ENCODE data around the gene EPHA8. TPM values are rescaled to one million over a fixed set of nuclear protein-coding genes. Genes with fewer than 3 reads are reported as not detected.

The EPHA8 gene
- total and polyA plus RNA-seq, 2 experiments from 2014 or later: not detected

- H3K4me2 ChIP-seq (ENCODE audit: unreplicated experiment): no peak overlapping the region
- 30 to 40% methylated on average over 2 of the region's 2 CpGs for WGBS, 2 experiments (ENCODE audit: low coverage in 1 of 2, low lambda C conversion rate in 2 of 2, missing lambda C conversion rate in 2 of 2)
- no peak overlapping the region for H3K9ac ChIP-seq
- no peak for DNase-seq
- H3K4me3 ChIP-seq: no peak overlapping the region
- H3K27ac ChIP-seq: no peak overlapping the region
- H3F3A ChIP-seq (ENCODE audit: insufficient read depth): no peaks in the 10 kb centered on the region
- H3K9me2 ChIP-seq (ENCODE audit: insufficient read depth): no peaks in the 10 kb centered on the region
- no peaks in the 10 kb centered on the region for H3K79me2 ChIP-seq (ENCODE audit: insufficient read depth)
- H4K20me1 ChIP-seq (ENCODE audit: insufficient read depth): no peaks in the 10 kb centered on the region
- H3K36me3 ChIP-seq (ENCODE audit: low read depth): no peaks in the 10 kb centered on the region
- H3K4me1 ChIP-seq (ENCODE audit: insufficient read depth): no peaks in the 10 kb centered on the region
- in situ Hi-C loops (cut with MboI): no loop called here
- no peaks in the 10 kb centered on the region for H3K9me3 ChIP-seq (ENCODE audit: low read depth)
- peaks cover 72% of the 10 kb centered on the region for H3K27me3 ChIP-seq (replicated peaks; ENCODE audit: insufficient read depth)
- TF ChIP-seq EZH2 (IDR thresholded peaks at IDR 0.05; ENCODE audit: insufficient read depth, poor library complexity, severe bottlenecking) (no peak), EZH2phosphoT487 (IDR thresholded peaks at IDR 0.05; ENCODE audit: insufficient read depth, low read depth) (no peak)
- H2AFZ ChIP-seq: no peak overlapping the region
Observed at GRCh38 chr1:22629886-22630285, 66.6 kb downstream of the EPHA8 start.

- H3K27me3 ChIP-seq (replicated peaks; ENCODE audit: insufficient read depth): peaks cover 54% of the 10 kb centered on the region
- in situ Hi-C loops (cut with MboI): no loop called here
Observed at GRCh38 chr1:22633697-22634463, 70.6 kb downstream of the EPHA8 start.

GRCh38 chr1:22635436-22635835, 72.1 kb downstream of the EPHA8 start:
- no peak for DNase-seq
- WGBS, 2 experiments (ENCODE audit: low coverage in 1 of 2, low lambda C conversion rate in 2 of 2, missing lambda C conversion rate in 2 of 2): 27 to 36% methylated on average over 5 to 7 of the region's 7 CpGs
- TF ChIP-seq EZH2 (IDR thresholded peaks at IDR 0.05; ENCODE audit: insufficient read depth, poor library complexity, severe bottlenecking) (no peak), EZH2phosphoT487 (IDR thresholded peaks at IDR 0.05; ENCODE audit: insufficient read depth, low read depth) (no peak)

More at GRCh38 chr1:22633697-22634463, 70.6 kb downstream of the EPHA8 start:
- no peak overlapping the region for H2AFZ ChIP-seq
- no peak overlapping the region for H3K4me3 ChIP-seq
- H3K9ac ChIP-seq: no peak overlapping the region
- TF ChIP-seq EZH2 (IDR thresholded peaks at IDR 0.05; ENCODE audit: insufficient read depth, poor library complexity, severe bottlenecking) (no peak), EZH2phosphoT487 (IDR thresholded peaks at IDR 0.05; ENCODE audit: insufficient read depth, low read depth) (no peak)
- 48 to 55% methylated on average over 9 to 10 of the region's 10 CpGs for WGBS, 2 experiments (ENCODE audit: low coverage in 1 of 2, low lambda C conversion rate in 2 of 2, missing lambda C conversion rate in 2 of 2)
- no peak for DNase-seq
- no peaks in the 10 kb centered on the region for H3K36me3 ChIP-seq (ENCODE audit: low read depth)
- no peak overlapping the region for H3K27ac ChIP-seq
- no peaks in the 10 kb centered on the region for H3F3A ChIP-seq (ENCODE audit: insufficient read depth)
- H4K20me1 ChIP-seq (ENCODE audit: insufficient read depth): no peaks in the 10 kb centered on the region
- H3K9me2 ChIP-seq (ENCODE audit: insufficient read depth): no peaks in the 10 kb centered on the region
- H3K9me3 ChIP-seq (ENCODE audit: low read depth): no peaks in the 10 kb centered on the region
- H3K4me2 ChIP-seq (ENCODE audit: unreplicated experiment): no peak overlapping the region
- no peaks in the 10 kb centered on the region for H3K4me1 ChIP-seq (ENCODE audit: insufficient read depth)
- H3K79me2 ChIP-seq (ENCODE audit: insufficient read depth): no peaks in the 10 kb centered on the region

GRCh38 chr1:22636353-22636752, 73.1 kb downstream of the EPHA8 start, which contains the start of gene C1QA:
TSS of gene C1QA (plus strand) at chr1:22636628. CDS start at chr1:22637617, 989 bp downstream.
- in situ Hi-C loops (cut with MboI): no loop called here
- H3K4me2 ChIP-seq (ENCODE audit: unreplicated experiment): no peak within 1 kb of the TSS

More at GRCh38 chr1:22635436-22635835, 72.1 kb downstream of the EPHA8 start:
- no peaks in the 10 kb centered on the region for H3F3A ChIP-seq (ENCODE audit: insufficient read depth)
- H3K4me3 ChIP-seq: no peak overlapping the region
- no peak overlapping the region for H3K9ac ChIP-seq
- no peaks in the 10 kb centered on the region for H3K4me1 ChIP-seq (ENCODE audit: insufficient read depth)
- H4K20me1 ChIP-seq (ENCODE audit: insufficient read depth): no peaks in the 10 kb centered on the region
- H3K27me3 ChIP-seq (replicated peaks; ENCODE audit: insufficient read depth): peaks cover 40% of the 10 kb centered on the region
- no peaks in the 10 kb centered on the region for H3K79me2 ChIP-seq (ENCODE audit: insufficient read depth)
- H3K9me2 ChIP-seq (ENCODE audit: insufficient read depth): no peaks in the 10 kb centered on the region
- no peaks in the 10 kb centered on the region for H3K36me3 ChIP-seq (ENCODE audit: low read depth)
- H3K9me3 ChIP-seq (ENCODE audit: low read depth): no peaks in the 10 kb centered on the region
- in situ Hi-C loops (cut with MboI): no loop called here
- H3K27ac ChIP-seq: no peak overlapping the region
- H2AFZ ChIP-seq: no peak overlapping the region
- no peak overlapping the region for H3K4me2 ChIP-seq (ENCODE audit: unreplicated experiment)

More at GRCh38 chr1:22636353-22636752, 73.1 kb downstream of the EPHA8 start, which contains the start of gene C1QA:
- Histone ChIP-seq H3K4me1 (ENCODE audit: insufficient read depth) (no peaks in the 10 kb centered on the region), H4K20me1 (ENCODE audit: insufficient read depth) (no peaks in the 10 kb centered on the region), H3K27me3 (replicated peaks; ENCODE audit: insufficient read depth) (peaks cover 31% of the 10 kb centered on the region), H3K9me3 (ENCODE audit: low read depth) (no peaks in the 10 kb centered on the region), H3K9me2 (ENCODE audit: insufficient read depth) (no peaks in the 10 kb centered on the region), H3K4me3 (no peak within 1 kb of the TSS), H3K9ac (no peak within 1 kb of the TSS), H2AFZ (no peak within 1 kb of the TSS), H3K27ac (no peak within 1 kb of the TSS), H3K36me3 (ENCODE audit: low read depth) (no peaks in the 10 kb centered on the region), H3F3A (ENCODE audit: insufficient read depth) (no peaks in the 10 kb centered on the region), H3K79me2 (ENCODE audit: insufficient read depth) (no peaks in the 10 kb centered on the region)
- DNase-seq: no peak
- WGBS, 2 experiments (ENCODE audit: low coverage in 1 of 2, low lambda C conversion rate in 2 of 2, missing lambda C conversion rate in 2 of 2): 39% methylated on average over 5 of the region's 5 CpGs
- no peak for TF ChIP-seq EZH2phosphoT487 (IDR thresholded peaks at IDR 0.05; ENCODE audit: insufficient read depth, low read depth)
- TF ChIP-seq EZH2 (IDR thresholded peaks at IDR 0.05; ENCODE audit: insufficient read depth, poor library complexity, severe bottlenecking): no peak

All from GM23248 (cell line).